HG03039 (cell line): ENCODE results near the gene RSPH10B.
"Not testable (repeated sequence)": the region's sequence is repeated elsewhere in the genome, so short reads cannot be mapped to it uniquely, and the experiment has no call there.

Source experiments
- ATAC-seq: cut with Tn5 transposase; IDR thresholded peaks from one replicate; pipeline ENCODE4 v1.9.1; 2021; ENCODE audit warnings: mild to moderate bottlenecking, moderate library complexity; ENCODE audit not compliant: unreplicated experiment

The RSPH10B gene

DNA sequence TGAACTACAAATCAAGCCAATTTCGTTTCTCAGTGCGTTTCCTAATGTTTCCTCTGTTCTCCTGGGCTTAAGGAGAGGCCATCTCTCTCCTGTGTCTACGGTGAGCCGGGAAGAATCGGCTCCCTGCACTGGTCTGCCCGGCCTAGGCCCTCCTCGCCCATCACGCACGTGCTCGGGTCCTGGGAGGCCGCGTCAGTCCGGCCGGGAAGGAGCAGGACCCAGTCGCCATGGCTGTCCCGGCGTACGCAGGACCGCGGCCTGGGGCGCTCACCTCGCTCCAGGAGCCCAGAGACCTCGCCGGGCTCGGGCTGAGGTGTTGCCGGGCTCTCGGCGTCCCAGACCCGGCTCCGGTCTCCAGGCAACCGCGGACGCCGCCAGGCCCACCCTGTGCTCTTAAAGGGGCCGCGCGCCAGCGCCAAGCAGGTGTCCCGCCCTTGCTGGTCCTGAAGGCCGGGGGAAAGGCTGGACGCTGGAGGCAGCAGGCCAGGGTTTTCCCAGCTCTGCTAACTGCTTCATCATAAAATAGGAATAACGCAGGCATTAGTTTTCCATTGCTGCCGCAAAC, at the start of gene RSPH10B:
RSPH10B (minus strand) TSS at position 343 of the 565 bp plus-strand sequence. CDS start 3,573 bp downstream, outside the sequence.
- ATAC-seq = not testable (repeated sequence)

DNA sequence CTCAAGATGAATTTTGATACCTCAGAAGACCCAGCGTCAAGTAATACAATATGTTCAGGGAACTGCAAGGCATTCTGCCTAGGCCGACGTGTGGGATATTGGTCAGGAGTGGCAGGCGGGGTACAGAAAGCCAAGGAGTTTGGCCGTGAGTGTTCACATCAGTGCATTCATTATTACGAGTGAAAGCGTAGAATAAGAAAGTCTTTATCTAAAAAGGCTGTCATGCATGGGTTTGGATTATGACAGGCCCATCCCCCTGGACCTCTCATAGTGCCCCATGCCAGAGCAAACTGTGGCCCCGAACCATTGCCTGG, 46.1 kb upstream of the RSPH10B start:
- ATAC-seq = no peak

DNA sequence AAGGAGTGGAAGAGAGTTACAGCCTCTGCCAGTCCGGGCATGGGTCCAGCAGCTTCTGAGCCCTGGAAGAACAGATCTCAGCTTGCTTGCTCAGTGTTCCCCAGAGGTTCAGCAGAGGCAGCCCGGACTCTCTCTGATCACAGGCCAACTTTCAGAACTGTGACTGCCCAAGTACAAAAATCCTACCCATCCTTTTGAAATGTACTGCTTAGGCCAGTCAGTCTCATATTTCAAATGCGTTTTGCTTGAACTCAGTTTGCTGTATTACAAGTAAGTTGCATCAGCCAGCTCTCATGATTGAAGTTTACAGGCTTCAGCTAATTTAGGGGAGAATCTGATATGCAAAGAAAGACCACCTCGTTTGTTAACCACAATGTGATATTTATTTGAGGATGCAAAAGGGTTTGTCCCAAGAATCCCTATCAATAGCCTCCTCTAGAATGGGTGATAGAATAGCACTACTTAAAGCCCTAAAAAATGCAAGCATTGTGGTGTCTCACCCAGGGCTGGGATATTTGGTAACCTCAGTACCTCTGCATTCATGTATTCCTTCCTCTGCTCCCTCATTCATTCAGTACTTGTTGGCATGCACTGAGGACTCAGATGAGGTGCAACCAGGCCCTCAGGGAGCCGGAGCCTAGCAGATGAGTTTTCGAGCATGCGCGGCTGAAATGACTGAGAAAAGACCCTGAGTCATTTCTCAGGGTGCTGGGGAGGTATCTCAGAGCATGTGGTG, 45.6 kb upstream of the RSPH10B start:
- ATAC-seq = no peak

DNA sequence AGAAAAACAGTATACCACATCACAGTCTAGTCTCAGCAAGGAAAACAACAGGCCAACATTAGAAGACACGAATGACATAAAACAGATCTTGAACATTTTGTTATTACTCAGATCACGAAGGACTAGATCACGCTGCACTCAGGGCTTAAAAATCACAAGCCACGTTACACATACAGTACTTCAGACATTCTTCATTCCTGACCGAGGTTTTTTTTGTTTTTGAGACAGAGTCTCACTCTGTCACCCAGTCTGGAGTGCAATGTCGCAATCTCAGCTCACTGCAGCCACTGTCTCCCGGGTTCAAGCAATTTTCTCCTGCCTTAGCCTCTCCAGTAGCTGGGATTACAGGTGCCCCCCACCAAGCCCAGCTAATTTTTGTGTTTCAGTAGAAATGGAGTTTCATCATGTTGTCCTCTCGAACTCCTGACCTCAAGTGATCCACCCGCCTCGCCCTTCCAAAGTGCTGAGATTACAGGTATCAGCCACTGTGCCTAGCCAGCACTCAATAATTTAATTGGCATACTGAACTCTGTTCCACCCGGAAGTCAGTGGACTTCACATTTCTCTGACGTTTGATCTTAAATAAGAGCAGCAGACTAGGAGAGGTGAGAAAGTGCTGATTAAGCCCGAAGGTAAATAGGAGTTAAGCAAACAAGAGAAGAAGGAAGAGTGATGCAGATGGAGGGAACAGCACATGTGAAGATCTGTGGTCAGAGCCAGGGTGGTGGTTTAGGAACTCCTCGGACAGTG, 42.0 kb upstream of the RSPH10B start:
- no peak for ATAC-seq

DNA sequence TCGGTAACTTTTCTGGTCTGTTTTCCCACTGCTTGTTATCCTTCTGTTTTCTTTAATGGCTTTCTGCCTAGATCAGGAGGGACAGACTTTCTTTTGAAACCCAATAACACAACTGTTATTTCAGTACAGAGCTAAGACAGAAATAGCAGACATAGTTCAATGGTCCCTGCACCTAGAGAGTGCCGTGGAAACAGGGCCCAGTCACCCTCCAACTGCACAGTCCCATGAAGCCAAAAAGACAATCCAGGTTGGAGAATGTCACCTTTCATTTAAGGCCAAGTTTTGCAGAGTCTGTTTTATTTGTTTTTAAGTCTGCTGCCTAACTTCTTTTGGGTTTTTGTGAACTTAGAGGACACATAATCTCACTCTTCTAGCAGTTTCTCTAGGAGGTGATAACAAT, 41.1 kb upstream of the RSPH10B start:
- no peak for ATAC-seq

DNA sequence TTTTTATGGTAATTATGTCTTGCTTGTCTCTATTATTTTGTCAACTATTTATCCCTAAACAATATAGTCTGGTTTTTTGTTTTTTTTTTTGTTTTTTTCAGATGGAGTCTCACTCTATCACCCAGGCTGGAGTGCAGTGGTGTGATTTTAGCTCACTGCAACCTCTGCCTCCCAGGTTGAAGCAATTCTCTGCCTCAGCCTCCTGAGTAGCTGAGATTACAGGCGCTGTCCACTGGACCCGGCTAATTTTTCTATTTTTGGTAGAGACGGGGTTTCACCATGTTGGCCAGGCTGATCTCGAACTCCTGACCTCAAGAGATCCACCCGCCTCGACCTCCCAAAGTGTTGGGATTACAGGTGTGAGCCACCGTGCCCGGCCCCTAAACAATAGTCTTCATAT, 39.9 kb upstream of the RSPH10B start:
- ATAC-seq = not testable (repeated sequence)

DNA sequence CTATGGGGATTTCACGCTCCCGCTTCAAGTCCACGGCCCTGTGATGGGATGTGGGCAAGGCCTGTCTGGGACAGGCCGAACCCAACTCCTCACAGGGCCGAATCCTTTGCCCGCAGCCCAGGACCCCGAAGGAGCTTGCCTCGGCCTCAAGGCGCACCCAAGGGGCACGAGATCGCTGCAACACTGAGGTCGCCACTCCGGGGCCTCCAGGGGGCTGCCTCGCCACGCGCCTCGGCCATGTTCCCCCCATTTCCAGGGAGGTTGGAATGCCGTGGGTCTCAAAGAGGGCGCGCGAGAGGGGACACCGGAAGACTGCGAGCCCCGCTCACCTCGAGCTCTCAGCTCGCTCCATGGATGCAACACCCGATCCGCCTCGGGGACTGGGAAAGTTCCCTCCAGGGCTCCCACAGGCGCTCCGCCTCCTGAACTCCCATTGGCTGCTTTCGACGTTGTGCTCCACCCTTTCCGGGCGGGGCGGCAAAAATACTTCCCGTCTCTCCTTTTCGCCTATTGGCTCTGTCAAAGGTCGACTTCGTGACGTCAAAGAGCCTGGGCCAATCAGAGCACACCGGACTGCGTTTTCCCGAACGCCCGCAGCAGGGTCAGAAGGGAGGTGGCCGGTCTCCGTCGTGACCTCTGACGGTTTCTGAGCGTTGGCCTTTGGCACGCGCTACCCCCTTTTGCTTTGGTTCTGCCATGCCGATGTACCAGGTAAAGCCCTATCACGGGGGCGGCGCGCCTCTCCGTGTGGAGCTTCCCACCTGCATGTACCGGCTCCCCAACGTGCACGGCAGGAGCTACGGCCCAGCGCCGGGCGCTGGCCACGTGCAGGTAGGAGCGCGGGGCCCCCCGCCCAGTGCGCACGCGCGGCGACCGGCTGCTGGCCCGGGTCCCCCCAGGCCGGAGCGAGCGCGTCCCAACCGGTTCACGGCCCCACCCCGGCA, 38.5 kb upstream of the RSPH10B start, which contains the start of the genes AIMP2 and PMS2:
AIMP2 (plus strand) TSS at position 605 of the 944 bp plus-strand sequence; CDS start at position 697, 92 bp downstream.
PMS2 (minus strand) TSS at position 382 of the 944 bp plus-strand sequence; CDS start at position 352, 30 bp downstream.
- peak; percentile 94 for ATAC-seq

DNA sequence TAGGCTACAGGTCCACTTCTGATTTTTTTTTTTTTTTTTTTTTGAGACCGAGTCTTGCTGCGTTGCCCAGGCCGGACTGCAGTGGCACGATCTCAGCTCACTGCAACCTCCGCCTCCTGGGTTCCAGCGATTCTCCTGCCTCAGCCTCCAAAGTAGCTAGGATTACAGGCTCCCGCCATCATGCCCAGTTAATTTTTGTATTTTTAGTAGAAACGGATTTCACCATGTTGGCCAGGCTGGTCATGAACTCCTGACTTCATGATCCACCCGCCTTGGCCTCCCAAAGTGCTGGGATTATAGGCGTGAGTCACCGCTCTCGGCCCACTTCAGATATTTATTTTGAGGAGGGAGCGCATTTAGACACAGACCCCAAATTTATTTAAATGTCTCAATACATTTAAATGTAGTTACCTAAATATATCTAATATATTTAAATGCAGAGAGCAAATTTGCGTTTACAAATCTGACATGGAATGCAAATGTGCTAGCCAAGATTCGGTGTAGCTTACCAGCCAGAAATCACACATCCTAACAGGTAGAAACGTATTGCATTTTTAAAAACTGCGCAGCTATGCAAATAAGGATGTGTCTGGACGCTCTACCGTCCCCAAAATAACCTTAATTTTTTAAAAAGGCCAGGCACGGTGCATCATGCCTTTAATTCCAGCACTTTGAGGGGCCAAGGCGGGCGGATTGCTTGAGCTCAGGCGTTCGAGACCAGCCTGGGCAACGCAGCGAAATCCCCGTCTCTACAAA, 37.5 kb upstream of the RSPH10B start:
- not testable (repeated sequence) for ATAC-seq

DNA sequence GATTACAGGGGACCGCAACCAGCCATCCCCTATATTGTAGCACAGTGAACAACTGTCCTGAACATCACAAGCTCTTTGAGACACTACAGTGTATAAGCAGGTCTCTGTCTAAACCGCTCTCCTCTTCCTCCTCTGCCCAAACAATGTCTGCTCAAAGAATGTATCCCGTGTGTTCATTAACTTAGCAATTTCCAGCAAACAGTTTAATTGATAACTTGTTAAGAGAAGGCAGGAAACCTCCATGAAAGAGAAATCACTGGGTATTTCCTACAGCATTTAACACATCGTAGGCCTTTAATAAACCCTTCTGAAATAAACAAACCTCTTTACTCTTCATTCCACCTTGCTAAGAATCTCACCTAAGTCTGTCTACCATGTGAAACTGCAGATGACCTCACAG, 36.9 kb upstream of the RSPH10B start:
- no peak for ATAC-seq

DNA sequence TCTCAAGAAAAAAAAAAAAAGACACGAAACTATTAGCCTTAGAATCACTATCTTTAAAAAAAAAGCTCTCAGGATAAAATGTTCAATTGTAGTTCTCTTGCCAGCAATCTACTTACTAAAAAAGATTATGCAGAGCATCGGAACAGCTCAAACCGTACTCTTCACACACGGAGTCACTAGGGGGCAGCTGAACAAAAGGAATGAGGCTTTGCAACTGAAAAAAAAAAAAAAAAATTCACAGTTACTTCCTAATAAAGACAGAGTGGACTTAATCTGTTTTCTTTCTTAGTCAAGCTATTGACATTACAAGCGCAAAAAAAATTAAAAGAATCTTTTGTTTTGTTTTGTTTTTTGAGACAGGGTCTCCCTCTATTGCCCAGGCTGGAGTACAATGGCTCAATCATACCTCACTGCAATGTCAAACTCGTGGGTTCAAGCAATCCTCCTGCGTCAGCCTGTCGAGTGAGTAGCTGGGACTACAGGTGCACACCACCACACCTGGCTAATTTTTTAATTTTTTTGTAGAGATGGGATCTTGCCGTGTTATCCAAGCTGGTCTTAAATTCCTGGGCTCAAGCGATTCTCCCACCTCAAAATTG, 26.8 kb upstream of the RSPH10B start:
- no peak for ATAC-seq

DNA sequence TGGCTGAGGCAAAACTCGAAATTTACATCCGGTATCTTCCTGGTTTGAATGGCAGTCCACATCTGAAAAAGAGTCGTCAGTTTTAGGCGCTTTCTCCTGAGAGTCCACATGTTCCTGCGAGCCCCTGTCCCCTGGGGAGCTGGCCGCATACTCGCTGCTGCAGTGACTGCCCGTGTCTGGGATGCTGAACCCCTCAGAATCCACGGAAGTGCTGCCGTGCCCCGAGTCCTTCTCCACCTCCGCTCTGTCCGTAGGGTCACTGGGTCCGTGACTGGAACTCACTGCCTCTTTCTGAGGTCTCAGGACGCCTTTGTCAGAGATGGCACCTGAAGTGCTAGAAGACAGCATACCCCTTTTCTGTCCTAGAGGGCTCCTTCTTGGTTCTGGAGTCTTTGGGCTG, 16.6 kb upstream of the RSPH10B start:
- ATAC-seq = not testable (repeated sequence)

DNA sequence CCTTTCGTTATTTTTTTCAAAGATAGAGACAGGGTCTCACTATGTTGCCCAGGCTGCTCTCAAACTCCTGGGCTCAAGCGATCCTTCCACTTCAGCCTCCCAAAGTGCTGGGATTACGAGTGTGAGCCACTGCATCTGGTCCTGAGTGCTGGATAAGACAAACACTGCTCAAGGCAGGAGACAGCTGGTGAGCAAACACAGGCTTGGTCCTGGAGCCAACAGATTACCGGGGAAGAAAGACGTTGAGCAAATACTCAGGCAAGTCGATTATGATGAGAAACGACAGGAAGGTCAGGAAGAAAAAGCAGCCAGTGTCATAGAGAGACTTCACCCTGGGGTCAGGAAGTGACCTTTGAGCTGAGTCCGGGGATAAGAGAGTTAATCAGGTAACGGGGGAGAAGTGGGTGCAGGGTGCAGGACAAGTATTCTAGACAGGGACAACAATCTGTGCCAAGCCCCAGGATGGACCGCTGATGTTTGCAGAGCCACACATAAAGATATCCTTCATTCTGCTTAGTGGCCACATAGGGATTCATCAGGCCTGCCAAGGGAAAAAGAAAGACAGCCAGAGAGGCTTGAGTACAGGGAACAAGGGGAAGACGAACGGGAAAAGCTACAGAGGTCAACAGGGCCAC, 9.3 kb upstream of the RSPH10B start:
- not testable (repeated sequence) for ATAC-seq

DNA sequence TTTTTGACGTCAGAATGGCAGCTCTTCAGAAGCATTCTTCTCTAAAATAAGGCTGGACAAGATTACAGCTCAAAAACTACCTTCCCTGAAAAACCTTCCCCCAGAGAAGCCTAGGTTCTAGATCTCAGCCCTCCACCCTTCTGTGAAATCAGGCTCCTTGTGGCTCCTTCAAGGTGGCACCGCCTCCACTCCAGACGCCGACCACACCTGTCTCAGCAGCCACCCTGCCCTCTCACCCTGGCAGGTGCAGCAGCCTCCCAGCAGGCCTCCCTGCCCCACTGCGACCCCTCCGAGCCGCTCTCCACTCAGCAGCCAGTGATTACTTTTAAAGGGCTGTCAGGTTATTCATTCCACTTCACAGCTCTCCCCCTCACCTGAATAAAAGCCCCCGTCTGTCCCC, 3.1 kb upstream of the RSPH10B start:
- ATAC-seq = not testable (repeated sequence)

DNA sequence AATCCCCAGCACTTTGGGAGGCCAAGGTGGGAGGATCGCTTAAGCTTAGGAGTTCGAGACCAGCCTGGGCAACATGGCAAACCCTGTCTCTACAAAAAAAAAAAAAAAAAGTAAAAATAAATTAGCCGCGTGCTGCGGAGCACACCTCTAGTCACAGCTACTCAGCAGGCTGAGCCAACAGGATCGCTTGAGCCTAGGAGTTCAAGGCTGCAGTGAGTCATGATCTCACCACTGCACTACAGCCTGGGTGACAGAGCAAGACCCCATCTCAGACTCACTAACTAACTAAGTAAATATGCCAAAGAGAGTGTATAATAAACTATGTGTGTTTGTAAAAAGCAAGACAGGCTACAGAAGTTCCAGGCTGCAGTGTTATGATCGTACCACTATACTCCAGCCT, 6.7 kb downstream of the RSPH10B start:
- ATAC-seq = not testable (repeated sequence)

DNA sequence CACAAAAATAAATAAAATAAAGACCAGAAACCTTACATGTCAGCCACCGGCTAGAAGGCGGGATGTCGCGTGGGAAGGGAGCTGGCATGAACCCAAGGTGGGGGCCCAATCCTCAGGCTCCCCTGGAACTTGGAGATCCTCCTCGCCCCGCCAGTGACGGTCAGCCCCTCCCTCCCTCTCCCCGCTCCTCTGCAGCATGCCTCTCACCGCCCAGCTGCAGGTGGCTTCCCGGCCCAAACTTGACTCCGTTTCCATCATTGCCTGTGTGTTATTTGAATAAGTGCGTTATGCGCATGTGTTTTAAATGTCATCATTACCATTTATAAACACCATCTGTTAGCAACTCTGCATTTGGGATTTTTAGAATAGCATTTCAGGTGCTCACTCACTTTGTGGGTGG, 7.3 kb downstream of the RSPH10B start:
- not testable (repeated sequence) for ATAC-seq

DNA sequence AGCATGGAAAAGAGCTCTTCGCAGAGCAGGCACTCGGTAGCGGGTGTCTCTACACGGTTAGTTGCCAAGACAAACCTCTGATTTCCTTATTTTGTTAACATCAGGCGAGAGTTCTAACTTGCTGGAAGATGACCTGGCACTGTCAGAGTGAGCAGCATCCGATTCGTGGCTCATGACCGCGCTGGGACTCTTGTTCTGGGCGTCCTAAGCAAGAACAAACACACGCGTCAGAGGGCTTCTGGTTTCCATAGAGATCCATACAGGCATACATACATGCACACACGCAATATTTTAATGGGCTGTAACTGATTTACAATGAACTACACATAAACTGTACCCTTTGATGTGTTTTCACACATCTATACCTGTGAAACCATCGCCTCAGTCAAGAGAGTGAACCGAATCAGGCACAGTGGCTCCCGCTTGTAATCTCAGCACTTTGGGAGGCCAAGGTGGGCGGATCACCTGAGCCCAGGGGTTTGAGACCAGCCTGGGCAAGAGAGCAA, 35.5 kb downstream of the RSPH10B start:
- ATAC-seq = not testable (repeated sequence)

DNA sequence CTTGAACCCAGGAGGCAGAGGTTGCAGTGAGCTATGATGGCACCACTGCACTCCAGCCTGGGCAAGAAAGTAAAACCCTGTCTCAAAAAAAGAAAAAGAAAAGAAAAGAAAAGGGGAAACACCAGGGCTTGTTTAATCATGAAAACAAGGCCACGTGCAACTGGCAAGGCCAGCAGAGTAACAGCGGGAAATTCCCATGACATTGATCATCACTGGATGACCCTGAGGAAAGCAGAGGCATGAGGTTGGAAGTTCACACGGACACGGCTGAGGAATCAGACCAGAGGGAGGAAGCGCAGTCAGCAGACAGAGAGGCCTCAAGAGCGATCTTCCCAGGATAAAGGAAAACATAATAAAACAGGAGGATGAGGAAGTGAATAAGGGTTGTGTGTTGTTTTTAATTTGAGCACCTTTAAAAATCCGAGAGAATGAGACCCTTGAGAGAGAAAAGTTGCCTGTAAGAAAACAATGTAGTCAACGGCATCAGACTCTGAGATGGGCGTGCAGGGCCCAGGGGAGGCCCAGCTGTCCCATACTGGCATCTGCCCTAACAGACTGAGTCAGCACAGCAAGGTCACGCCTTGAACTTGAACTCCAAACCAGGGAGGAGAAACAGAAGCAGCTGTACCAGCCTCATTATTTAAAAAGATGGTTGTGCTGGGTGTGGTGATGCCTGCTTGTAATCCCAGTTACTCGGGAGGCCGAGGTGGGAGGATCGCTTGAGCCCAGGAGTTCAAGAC, 38.4 kb downstream of the RSPH10B start:
- ATAC-seq = not testable (repeated sequence)

DNA sequence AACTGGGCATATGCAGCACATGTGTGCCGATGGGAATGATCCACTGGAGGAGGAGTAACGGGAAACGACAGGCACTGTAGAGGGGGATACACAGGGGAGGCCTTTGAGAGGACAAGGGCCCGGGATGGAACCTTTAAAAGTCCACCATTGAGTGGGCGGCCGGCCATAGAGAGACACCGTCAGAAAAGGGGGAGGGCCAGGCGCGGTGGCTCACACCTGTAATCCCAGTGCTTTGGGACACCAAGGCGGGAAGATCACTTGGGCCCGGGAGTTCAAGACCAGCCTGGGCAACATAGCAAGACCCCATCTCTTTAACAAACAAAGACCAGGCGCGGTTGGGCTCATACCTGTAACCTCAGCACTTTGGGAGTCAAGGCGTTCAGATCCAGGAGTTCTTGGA, 39.2 kb downstream of the RSPH10B start:
- not testable (repeated sequence) for ATAC-seq
